Astrocyte of the cerebellum (primary cell): ENCODE measurements around the gene SREBF1.

ENCODE experiments used
- DNase-seq: peaks from one replicate; pipeline ENCODE4 v3.0.0-alpha.2; 2011; ENCODE audit warnings: low read depth
- H3K4me3 ChIP-seq: 2 replicates; pipeline ENCODE4 v1.5.1; 2011; ENCODE audit warnings: mild to moderate bottlenecking, low read depth, low read length, moderate library complexity
- CTCF ChIP-seq: IDR thresholded peaks from 2 replicates; pipeline ENCODE4 v1.5.1; 2012; ENCODE audit warnings: low read length, low read depth, moderate library complexity, mild to moderate bottlenecking; ENCODE audit errors: missing control alignments
- in situ Hi-C: cut with HindIII; loops from 2 replicates; pipeline ENCODE4 v1.10.0; 2017; ENCODE audit warnings: low sequenced_read_pairs

SREBF1 gene

GRCh38 chr17:17801800-17802481, 34.8 kb downstream of the SREBF1 start:
- no peak overlapping the region for H3K4me3 ChIP-seq
- no peak for TF ChIP-seq CTCF
- in situ Hi-C loops, result no loop called here
- no peak for DNase-seq

DNA sequence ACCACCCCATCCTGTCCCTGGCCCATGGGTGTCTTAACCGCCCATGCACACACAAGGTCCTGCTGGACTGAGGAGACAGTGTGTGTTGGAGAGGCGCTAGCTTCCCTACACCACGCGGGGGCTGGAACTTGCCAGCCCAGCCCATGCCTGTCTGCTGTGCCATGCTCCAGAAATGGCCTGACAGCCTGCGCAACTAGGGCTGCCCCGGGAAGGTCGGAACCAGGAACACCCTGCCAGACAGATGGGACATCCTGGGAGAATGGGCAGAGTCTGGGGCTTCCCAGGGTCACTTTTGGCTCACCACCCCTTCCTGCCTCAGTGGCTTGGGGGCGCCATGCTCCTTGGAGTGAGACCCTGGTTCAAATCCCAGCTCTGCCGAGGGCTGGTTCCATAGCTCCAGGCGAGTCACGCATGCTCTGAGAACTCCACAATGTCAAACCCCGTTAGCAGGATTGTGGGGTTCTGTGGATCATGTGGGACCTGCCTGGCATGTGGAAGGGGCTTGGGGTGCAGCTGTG, 36.2 kb downstream of the SREBF1 start:
- TF ChIP-seq CTCF, result no peak
- in situ Hi-C loops, result no loop called here
- no peak for DNase-seq
- H3K4me3 ChIP-seq, result no peak overlapping the region

DNA sequence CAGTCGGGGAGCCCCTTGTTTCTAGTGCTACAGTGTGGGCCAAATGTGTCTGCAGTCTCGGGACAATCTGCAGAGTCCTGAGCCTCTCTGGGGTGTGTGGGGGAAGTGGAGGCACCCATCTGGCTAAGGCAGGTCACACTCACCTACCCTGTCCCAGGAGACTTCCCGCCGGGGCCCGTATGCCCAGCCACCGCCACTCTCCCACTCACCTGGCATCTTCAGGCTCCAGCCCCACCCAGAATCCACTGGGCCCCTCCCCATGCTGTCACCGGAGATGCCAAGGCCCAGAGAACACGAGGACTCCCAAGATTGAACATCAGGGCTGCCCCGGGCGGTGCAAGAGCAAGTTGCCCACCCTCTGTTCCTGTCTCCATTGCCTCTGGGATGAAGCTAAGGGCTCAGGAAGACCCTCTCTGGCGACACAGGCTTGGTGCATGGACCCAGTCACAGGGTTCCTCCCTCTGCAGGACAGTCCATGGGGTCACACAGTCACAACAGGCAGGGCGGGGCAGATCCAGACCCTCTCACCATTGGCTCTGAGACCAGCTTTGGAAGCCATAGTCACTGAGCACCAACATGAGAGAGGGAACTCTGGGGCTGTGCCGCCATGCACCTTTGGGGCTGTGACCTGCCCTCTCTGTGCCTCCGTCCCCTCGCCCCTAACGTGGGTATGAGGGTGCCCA, 38.1 kb downstream of the SREBF1 start:
- in situ Hi-C loops, result no loop called here
- TF ChIP-seq CTCF, result no peak
- no peak overlapping the region for H3K4me3 ChIP-seq
- DNase-seq, result no peak

DNA sequence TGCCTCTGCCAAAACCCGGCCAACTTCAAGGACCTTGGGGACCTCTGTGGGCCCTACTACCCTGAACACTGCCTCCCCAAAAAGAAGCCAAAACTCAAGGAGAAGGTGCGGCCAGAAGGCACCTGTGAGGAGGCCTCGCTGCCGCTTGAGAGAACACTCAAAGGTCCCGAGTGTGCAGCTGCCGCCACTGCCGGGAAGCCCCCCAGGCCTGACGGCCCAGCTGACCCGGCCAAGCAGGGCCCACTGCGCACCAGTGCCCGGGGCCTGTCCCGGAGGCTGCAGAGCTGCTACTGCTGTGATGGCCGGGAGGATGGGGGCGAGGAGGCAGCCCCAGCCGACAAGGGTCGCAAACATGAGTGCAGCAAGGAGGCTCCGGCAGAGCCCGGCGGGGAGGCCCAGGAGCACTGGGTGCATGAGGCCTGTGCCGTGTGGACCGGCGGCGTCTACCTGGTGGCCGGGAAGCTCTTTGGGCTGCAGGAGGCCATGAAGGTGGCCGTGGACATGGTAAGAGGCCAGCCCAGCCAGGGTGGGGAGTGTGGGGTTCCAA, 38.7 kb downstream of the SREBF1 start:
- DNase-seq, result no peak
- H3K4me3 ChIP-seq, result no peak overlapping the region
- in situ Hi-C loops, result no loop called here
- TF ChIP-seq CTCF, result no peak

DNA sequence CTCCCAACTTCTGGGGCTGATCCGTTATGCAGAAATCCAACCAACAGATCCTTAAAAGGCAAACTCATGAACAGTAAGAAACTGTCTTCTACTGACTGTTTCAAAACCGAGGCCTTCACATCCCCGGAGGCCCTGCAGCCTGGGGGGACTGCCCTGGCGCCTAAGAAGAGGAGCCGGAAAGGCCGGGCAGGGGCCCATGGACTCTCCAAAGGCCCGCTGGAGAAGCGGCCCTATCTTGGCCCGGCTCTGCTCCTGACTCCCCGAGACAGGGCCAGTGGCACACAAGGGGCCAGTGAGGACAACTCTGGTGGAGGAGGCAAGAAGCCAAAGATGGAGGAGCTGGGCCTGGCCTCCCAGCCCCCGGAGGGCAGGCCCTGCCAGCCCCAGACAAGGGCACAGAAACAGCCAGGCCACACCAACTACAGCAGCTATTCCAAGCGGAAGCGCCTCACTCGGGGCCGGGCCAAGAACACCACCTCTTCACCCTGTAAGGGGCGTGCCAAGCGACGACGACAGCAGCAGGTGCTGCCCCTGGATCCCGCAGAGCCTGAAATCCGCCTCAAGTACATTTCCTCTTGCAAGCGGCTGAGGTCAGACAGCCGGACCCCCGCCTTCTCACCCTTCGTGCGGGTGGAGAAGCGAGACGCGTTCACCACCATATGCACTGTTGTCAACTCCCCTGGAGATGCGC, 39.5 kb downstream of the SREBF1 start:
- in situ Hi-C loops, result no loop called here
- H3K4me3 ChIP-seq, result no peak overlapping the region
- TF ChIP-seq CTCF, result no peak
- DNase-seq, result no peak

DNA sequence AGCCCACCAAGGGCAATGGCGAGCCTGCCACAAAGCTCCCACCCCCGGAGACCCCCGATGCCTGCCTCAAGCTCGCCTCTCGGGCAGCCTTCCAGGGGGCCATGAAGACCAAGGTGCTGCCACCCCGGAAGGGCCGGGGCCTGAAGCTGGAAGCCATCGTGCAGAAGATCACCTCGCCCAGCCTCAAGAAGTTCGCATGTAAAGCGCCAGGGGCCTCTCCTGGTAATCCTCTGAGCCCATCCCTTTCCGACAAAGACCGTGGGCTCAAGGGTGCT, 40.1 kb downstream of the SREBF1 start:
- DNase-seq, result no peak
- TF ChIP-seq CTCF, result no peak
- in situ Hi-C loops, result no loop called here
- no peak overlapping the region for H3K4me3 ChIP-seq
